Endothelial cell (in vitro differentiated cells): ENCODE measurements around the gene IPP. TPM values are rescaled to one million over a fixed set of nuclear protein-coding genes. Genes with fewer than 3 reads are reported as not detected.

Experiments
- DNase-seq: peaks from one replicate; pipeline ENCODE4 v3.0.0; 2021; ENCODE audit warnings: low spot score
- H3K27ac Mint-ChIP-seq: one replicate; pipeline ENCODE4 v1.8.0; 2021; ENCODE audit warnings: mixed read lengths, inconsistent platforms; ENCODE audit not compliant: unreplicated experiment
- H3K27me3 Mint-ChIP-seq: one replicate; pipeline ENCODE4 v1.8.0; 2021; ENCODE audit warnings: mild to moderate bottlenecking, moderate library complexity, mixed read lengths, inconsistent platforms; ENCODE audit not compliant: unreplicated experiment
- H3K36me3 Mint-ChIP-seq: one replicate; pipeline ENCODE4 v1.8.0; 2021; ENCODE audit warnings: mild to moderate bottlenecking, low read depth, mixed read lengths, inconsistent platforms; ENCODE audit not compliant: unreplicated experiment
- H3K4me1 Mint-ChIP-seq: one replicate; pipeline ENCODE4 v1.8.0; 2021; ENCODE audit warnings: mild to moderate bottlenecking, mixed read lengths, inconsistent platforms; ENCODE audit not compliant: unreplicated experiment
- H3K4me3 Mint-ChIP-seq: one replicate; pipeline ENCODE4 v1.8.0; 2021; ENCODE audit warnings: mild to moderate bottlenecking, mixed read lengths, inconsistent platforms; ENCODE audit not compliant: unreplicated experiment
- H3K9me3 Mint-ChIP-seq: one replicate; pipeline ENCODE4 v1.8.0; 2021; ENCODE audit warnings: mixed read lengths, inconsistent platforms; ENCODE audit not compliant: unreplicated experiment
- CTCF ChIP-seq: fragments of 200-600 bp; sonication (generic); IDR thresholded peaks from one replicate; pipeline ENCODE4 v1.5.0; 2021; ENCODE audit warnings: antibody characterized with exemption; ENCODE audit not compliant: unreplicated experiment
- total RNA-seq: library from RNA; stranded (reverse); fragmentation: NEBNext Ultra II Directional; extraction: Animal tissue kit (Norgen Biotek cat#: 25700); gene quantifications from one replicate; pipeline ENCODE4 v1.2.1, GENCODE V29; 2021; ENCODE audit not compliant: unreplicated experiment

Gene IPP
- total RNA-seq, 1 donor from 2014 or later = 9.3 TPM

GRCh38 chr1:45673956-45674355 is 76.5 kb downstream of the IPP start:
- peaks cover 7% of the 10 kb centered on the region for H3K36me3 Mint-ChIP-seq
- no peak for TF ChIP-seq CTCF
- no peak for DNase-seq
- H3K4me3 Mint-ChIP-seq = no peak overlapping the region
- peaks cover 7% of the 10 kb centered on the region for H3K4me1 Mint-ChIP-seq
- H3K27me3 Mint-ChIP-seq = no peaks in the 10 kb centered on the region
- H3K9me3 Mint-ChIP-seq = no peaks in the 10 kb centered on the region
- H3K27ac Mint-ChIP-seq = no peak overlapping the region

- peaks cover 7% of the 10 kb centered on the region for H3K36me3 Mint-ChIP-seq
- no peak overlapping the region for H3K4me3 Mint-ChIP-seq
- H3K27me3 Mint-ChIP-seq = no peaks in the 10 kb centered on the region
- H3K4me1 Mint-ChIP-seq = peaks cover 3% of the 10 kb centered on the region
- DNase-seq = no peak
- no peaks in the 10 kb centered on the region for H3K9me3 Mint-ChIP-seq
- no peak overlapping the region for H3K27ac Mint-ChIP-seq
- no peak for TF ChIP-seq CTCF
Measured at GRCh38 chr1:45669859-45670655, 80.4 kb downstream of the IPP start.

GRCh38 chr1:45669379-45669778 is 81.1 kb downstream of the IPP start:
- Mint-ChIP-seq H3K27ac (no peak overlapping the region), H3K9me3 (no peaks in the 10 kb centered on the region), H3K27me3 (no peaks in the 10 kb centered on the region), H3K4me3 (no peak overlapping the region), H3K4me1 (peaks cover 3% of the 10 kb centered on the region), H3K36me3 (peaks cover 7% of the 10 kb centered on the region)
- TF ChIP-seq CTCF = no peak
- DNase-seq = no peak

- no peaks in the 10 kb centered on the region for H3K9me3 Mint-ChIP-seq
- no peak for DNase-seq
- no peaks in the 10 kb centered on the region for H3K27me3 Mint-ChIP-seq
- H3K4me3 Mint-ChIP-seq = no peak overlapping the region
- H3K27ac Mint-ChIP-seq = no peak overlapping the region
- H3K36me3 Mint-ChIP-seq = peaks cover 7% of the 10 kb centered on the region
- TF ChIP-seq CTCF = no peak
- peaks cover 3% of the 10 kb centered on the region for H3K4me1 Mint-ChIP-seq
Measured at GRCh38 chr1:45668526-45668925, 81.9 kb downstream of the IPP start.

- Mint-ChIP-seq H3K4me1 (peaks cover 3% of the 10 kb centered on the region), H3K27me3 (no peaks in the 10 kb centered on the region), H3K36me3 (peaks cover under 1% of the 10 kb centered on the region), H3K4me3 (no peak overlapping the region), H3K27ac (no peak overlapping the region), H3K9me3 (no peaks in the 10 kb centered on the region)
- no peak for TF ChIP-seq CTCF
- DNase-seq = no peak
Measured at GRCh38 chr1:45667321-45668111, 82.9 kb downstream of the IPP start.
